B cell (primary cell): ENCODE results near the gene RPAP3.

Source experiments
- EZH2 ChIP-seq: IDR thresholded peaks from 2 replicates; pipeline ENCODE4 v1.6.1; 2012; ENCODE audit warnings: borderline replicate concordance, low read depth, mild to moderate bottlenecking, moderate library complexity, low read length; ENCODE audit not compliant: insufficient read depth, poor library complexity, severe bottlenecking
- TF ChIP-seq, protein P1 (sequence below): fragments of 200-600 bp; IDR thresholded peaks from one replicate; pipeline ENCODE4 v1.8.0; 2022; ENCODE audit warnings: antibody characterized with exemption, mild to moderate bottlenecking

DNA sequence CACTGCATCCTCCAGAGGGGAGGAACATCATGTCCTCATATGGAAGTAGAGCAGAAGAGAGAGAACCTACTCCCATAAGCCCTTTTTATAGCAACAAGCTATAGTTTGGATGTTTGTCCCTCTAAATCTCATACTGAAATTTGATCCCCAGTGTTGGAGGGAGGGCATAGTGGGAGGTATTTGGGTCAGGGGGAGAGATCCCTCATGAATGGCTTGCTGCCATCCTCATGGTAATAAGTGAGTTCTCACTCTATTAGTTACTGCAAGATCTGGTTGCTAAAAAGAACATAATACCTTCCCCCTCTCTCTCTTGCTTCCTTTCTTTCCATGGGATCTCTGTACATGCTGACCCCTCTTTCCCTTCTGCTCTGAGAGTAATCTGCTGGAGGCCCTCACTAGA is 93.9 kb downstream of the RPAP3 start:
- TF ChIP-seq, protein P1, sequence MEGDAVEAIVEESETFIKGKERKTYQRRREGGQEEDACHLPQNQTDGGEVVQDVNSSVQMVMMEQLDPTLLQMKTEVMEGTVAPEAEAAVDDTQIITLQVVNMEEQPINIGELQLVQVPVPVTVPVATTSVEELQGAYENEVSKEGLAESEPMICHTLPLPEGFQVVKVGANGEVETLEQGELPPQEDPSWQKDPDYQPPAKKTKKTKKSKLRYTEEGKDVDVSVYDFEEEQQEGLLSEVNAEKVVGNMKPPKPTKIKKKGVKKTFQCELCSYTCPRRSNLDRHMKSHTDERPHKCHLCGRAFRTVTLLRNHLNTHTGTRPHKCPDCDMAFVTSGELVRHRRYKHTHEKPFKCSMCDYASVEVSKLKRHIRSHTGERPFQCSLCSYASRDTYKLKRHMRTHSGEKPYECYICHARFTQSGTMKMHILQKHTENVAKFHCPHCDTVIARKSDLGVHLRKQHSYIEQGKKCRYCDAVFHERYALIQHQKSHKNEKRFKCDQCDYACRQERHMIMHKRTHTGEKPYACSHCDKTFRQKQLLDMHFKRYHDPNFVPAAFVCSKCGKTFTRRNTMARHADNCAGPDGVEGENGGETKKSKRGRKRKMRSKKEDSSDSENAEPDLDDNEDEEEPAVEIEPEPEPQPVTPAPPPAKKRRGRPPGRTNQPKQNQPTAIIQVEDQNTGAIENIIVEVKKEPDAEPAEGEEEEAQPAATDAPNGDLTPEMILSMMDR, result no peak
- TF ChIP-seq EZH2, result no peak
